Mesenteric fat pad (tissue), 1 donor: Measurements from ENCODE around the gene LRRC47. TPM values are rescaled to one million over a fixed set of nuclear protein-coding genes. Genes with fewer than 3 reads are reported as not detected.

Experiments
- DNase-seq: peaks from one replicate; pipeline ENCODE4 v3.0.0-alpha.2; 2020; ENCODE audit warnings: low spot score
- long read RNA-seq: library from polyadenylated mRNA; unstranded; transcript quantifications from one replicate; pipeline ENCODE4 v2.0.0, GENCODE V29; 2020
- total RNA-seq: library from RNA; stranded (reverse); fragmentation: NEBNext Ultra II Directional; extraction: Animal tissue kit (Norgen Biotek cat#: 25700); gene quantifications from one replicate; pipeline ENCODE4 v1.2.1, GENCODE V29; 2021
- donor health status: DM: yes; HTN: yes; CAD: no.

LRRC47 gene
- 38.7 TPM for total RNA-seq
- long read RNA-seq, full-length matches to known transcripts: 8 of 23 reads
- long read RNA-seq, partial matches to known transcripts: 13 of 23 reads
- long read RNA-seq, other reads (novel, unspliced or antisense): 2 of 23 reads

- DNase-seq: peak; percentile 99
Measured at GRCh38 chr1:3796215-3797061, at the start of gene LRRC47. Gene LRRC47 (minus strand): TSS chr1:3796498. CDS start chr1:3796476, 22 bp downstream.

GRCh38 chr1:3842912-3843311, 46.6 kb upstream of the LRRC47 start:
- DNase-seq: no peak

GRCh38 chr1:3841491-3841890, 45.2 kb upstream of the LRRC47 start:
- no peak for DNase-seq

- DNase-seq: no peak
Measured at GRCh38 chr1:3838788-3839187, 42.5 kb upstream of the LRRC47 start.

- DNase-seq: no peak
Measured at GRCh38 chr1:3837685-3838084, 41.4 kb upstream of the LRRC47 start.

GRCh38 chr1:3837200-3837599, 40.9 kb upstream of the LRRC47 start:
- no peak for DNase-seq

- no peak for DNase-seq
Measured at GRCh38 chr1:3836421-3836820, 40.1 kb upstream of the LRRC47 start.

GRCh38 chr1:3834701-3835100, 38.4 kb upstream of the LRRC47 start:
- no peak for DNase-seq

GRCh38 chr1:3831689-3832088, 35.4 kb upstream of the LRRC47 start:
- no peak for DNase-seq

GRCh38 chr1:3828391-3828790, 32.1 kb upstream of the LRRC47 start:
- DNase-seq: no peak

- DNase-seq: no peak
Measured at GRCh38 chr1:3827813-3828307, 31.6 kb upstream of the LRRC47 start.

- no peak for DNase-seq
Measured at GRCh38 chr1:3825356-3825755, 29.1 kb upstream of the LRRC47 start.

- DNase-seq: no peak
Measured at GRCh38 chr1:3824650-3825049, 28.4 kb upstream of the LRRC47 start.

GRCh38 chr1:3822421-3822820, 26.1 kb upstream of the LRRC47 start:
- no peak for DNase-seq

- DNase-seq: no peak
Measured at GRCh38 chr1:3821908-3822307, 25.6 kb upstream of the LRRC47 start.

GRCh38 chr1:3821447-3821846, 25.1 kb upstream of the LRRC47 start:
- DNase-seq: no peak

GRCh38 chr1:3821004-3821403, 24.7 kb upstream of the LRRC47 start:
- DNase-seq: no peak

- no peak for DNase-seq
Measured at GRCh38 chr1:3820316-3820715, 24.0 kb upstream of the LRRC47 start.

GRCh38 chr1:3819771-3820200, 23.5 kb upstream of the LRRC47 start:
- no peak for DNase-seq

GRCh38 chr1:3817821-3818597, 21.7 kb upstream of the LRRC47 start:
- DNase-seq: no peak

- no peak for DNase-seq
Measured at GRCh38 chr1:3817138-3817740, 20.9 kb upstream of the LRRC47 start.
